ENCODE data around the gene RAB22A.

The RAB22A gene

DNA sequence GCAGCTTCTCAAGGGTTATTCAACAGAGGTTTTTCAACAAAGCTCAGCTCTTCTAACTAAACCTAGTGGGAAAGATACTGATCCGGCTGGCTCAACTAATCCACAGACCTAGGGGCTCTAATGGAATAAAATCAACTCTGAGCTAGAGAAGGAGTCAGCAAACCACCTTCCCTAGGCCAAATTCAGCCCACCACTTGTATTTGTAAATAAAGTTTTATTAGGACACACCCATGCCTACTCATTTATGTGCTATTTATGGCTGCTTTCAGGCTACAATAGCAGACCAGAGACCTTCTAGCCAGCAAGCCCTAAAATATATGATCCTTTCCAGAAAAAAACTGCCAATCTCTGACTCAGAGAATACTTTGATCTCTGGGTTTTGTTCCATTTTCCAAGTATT lies 6.0 kb upstream of the RAB22A start:
- DNase-seq, result no peak

GRCh38 chr20:58305061-58305460 lies 4.5 kb upstream of the RAB22A start:
- no peak for DNase-seq

DNA sequence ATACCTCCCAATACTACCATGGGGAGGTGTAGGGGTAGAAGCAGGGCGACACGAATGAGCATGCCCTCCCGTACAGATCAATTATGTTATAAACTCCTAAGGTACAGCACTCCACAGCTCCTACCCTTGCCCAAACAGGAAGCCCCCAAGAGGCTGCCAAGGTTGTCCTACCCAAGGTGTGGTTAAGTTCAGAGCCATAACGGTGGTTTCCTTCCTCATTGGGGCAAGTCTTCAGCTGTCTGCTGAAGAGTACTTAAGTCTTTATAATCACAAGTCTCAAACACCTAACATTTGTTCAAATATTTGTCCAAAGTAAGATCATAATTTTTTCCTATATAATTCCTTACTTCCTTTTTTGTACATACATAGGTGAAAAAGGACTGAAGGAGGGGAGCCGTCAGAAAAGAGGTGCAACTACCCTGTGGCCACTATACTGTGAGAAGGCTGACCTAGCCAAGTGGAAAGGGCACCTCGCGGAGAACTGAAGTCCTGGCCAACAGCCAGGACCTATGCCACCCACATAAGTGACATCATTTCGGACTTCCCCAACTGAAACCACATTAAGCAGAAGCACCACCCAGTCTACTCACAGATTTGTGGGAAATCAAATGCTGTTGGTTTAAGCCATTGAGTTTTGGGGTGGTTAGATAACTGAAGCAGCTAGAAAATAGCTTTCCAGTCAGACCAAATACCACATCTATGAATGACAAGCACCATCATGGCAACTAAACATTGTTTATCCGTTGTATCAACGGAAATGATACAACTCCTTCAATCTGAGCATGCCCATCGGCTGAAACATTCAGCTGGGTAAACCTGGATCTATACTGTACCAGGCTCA lies 2.9 kb upstream of the RAB22A start:
- DNase-seq, result peak; percentile 47 to 91 (median 69)

- DNase-seq, result no peak
Measured at GRCh38 chr20:58307270-58307669, 2.2 kb upstream of the RAB22A start.

GRCh38 chr20:58308290-58308679 lies 1.2 kb upstream of the RAB22A start:
- no peak for DNase-seq

DNA sequence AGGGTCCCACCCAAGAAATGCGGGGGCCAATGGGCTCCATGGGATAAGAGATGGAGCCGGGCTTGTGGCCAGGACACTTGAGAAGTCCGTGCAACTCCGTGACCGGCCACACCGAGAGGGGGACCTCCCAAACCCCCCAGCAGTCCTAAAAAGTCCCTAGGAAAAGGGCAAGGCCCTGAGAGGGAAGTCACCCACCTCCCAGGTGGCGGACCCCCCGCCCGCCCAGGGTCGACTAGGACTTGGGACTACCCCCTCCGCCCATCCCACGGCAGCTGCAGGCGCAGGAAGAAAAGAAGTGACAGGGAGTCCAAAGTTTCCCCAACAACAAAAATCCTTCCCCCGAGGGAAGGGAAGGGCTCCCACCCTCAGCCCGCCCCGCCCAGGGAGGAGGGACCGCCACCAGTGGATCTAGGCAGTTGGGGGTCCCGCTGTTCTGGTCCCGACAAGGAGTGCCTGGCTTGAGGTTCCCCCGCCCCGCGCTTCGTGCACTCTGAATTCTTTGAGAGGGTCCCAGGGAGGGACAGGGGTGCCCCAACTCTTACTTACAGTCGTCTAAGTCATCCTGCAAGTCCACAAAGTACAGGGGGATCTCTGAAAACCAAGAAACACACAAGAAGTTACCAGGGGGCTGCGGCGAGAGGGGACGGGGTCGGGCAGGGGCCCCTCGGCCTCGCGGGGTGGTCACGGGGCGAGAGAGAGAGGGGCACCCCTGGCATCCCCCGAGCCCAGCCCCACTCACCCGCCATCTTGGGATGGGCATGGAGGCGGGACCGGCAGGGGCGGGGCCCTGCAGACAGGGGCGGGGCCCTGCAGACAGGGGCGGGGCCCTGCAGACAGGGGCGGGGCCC lies 611 bp upstream of the RAB22A start:
- peak in 4 of 5 donors; percentile 41 to 51 (median 48) for DNase-seq

- DNase-seq, result peak in 1 of 5 donors; percentile 13
Measured at GRCh38 chr20:58310291-58310782, 822 bp downstream of the RAB22A start.

GRCh38 chr20:58312836-58313235 lies 3.3 kb downstream of the RAB22A start:
- DNase-seq, result peak in 1 of 5 donors; percentile 11

- peak in 1 of 5 donors; percentile 12 for DNase-seq
Measured at GRCh38 chr20:58313396-58313795, 3.9 kb downstream of the RAB22A start.

DNA sequence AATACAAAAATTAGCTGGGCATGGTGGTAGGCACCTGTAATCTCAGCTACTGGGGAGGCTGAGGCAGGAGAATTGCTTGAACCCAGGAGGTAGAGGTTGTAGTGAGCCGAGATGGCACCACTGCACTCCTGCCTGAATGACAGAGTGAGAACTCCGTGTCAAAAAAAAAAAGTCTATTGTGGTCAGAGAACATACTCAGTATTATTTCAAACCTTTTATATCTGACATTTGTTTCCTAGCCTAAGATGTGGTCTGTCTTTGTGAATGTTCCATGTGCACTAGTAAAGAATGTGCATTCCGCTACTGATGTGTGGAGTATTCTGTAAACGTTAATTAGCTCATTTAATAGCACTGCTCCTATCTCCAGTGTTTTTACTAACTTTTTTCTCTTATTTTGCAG lies 11.7 kb downstream of the RAB22A start:
- DNase-seq, result no peak

- DNase-seq, result no peak
Measured at GRCh38 chr20:58322083-58322482, 12.6 kb downstream of the RAB22A start.

DNA sequence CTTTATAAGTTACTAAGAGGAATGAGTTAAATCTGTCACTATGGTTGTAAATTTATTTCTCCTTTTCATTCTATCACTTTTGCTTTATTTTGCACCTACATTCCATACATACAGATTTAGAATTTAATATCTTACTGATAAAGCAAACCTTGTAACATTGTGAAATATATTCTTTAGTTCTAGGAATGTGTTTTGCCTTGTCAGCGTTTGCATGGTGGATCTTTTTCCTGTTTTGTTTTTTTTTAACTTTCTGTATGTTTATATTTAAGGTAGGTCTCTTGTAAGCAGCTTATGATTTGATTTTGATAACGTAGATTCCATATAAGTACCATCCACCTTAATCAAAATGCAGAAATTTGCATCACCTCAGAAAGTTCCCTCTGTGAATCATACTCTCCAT lies 16.4 kb downstream of the RAB22A start:
- no peak for DNase-seq

DNA sequence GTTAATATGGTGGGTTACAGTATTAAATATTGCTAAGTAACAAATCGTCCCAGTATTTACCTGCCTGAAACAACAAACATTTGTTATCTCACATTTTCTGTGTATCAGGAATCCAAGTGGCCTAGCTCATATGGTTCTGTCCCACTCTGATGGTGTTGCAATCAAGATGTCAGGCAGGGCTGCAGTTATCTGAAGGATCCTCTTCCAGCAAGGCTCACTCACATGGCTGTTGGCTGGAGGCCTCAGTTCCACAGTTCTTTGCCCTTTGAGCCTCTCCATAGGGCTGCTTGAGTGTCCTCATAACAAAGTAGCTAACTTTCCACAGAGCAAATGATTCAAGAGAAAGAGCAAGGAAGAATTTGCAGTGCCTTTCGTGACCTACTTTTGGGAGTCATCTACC lies 17.7 kb downstream of the RAB22A start:
- no peak for DNase-seq

DNA sequence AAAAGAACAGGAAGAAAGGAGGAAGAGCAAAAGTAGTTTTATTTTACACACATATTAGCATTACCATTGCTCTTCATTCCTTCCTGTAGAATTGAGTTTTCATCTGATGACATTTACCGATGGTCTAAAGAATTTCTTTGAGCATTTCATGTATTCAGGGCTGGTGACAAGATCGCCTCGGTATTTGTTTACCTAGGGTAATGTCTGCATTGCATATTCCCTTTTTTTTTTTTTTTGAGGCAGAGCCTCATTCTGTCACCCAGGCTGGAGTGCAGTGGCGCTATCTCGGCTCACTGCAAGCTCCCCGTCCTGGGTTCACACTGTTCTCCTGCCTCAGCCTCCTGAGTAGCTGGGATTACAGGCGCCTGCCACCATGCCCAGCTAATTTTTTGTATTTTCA lies 19.3 kb downstream of the RAB22A start:
- no peak for DNase-seq

DNA sequence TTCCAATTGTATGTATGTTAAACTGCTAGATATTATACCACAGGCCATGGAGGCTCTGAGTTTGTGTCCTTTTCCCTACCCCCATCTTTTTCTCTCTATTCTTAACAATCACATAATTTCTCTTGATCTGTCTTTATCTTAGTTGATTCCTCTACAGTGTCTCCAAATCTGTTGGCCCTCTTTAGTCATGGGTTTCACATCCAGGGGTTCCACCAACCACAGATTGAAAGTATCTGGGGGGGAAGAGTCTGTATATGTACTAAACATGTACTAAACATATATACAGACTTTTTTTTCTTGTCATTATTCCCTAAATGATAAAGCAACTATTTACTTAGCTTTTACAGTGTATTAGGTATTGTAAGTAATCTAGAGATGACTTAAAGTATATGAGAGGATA lies 20.2 kb downstream of the RAB22A start:
- no peak for DNase-seq

DNA sequence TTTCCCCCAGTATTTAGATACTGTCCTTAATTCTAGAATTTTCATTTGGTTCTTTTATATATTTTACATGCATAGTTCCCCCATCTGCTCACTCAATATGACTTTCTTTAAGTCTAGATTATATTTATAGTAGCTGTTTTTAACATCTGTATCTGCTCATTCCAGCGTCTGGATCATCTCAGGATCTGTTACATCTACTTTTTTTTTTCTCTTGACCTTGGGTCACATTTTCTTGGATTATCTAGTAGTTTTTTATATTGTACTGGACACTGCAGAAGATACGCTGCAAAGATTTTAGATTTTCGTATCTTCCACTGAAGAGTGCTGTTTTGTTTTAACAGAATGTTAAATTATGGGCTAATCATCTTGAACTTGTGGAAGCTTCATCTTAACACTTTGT lies 20.7 kb downstream of the RAB22A start:
- no peak for DNase-seq

DNA sequence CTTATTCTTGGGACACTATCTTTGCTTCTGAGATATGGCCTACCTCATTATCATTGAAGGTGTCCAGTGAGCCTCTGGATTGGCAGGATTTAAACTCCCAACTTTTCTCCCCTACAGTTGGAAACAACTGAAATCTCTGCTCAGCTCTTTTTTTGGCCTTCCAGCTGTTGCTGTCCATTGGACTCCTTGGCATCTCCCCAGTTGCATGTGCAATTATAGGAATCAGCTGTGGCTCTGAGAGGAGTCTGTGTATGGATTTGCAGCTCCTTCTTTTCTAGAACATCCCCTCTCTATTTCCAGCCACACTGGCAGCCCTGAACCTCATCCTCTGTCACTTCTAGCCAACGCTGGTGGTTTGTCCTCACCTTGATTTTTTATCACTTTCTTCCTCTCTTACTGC lies 21.2 kb downstream of the RAB22A start:
- no peak for DNase-seq

- no peak for DNase-seq
Measured at GRCh38 chr20:58331961-58332551, 22.5 kb downstream of the RAB22A start.

GRCh38 chr20:58339741-58340140 lies 30.2 kb downstream of the RAB22A start:
- DNase-seq, result no peak

DNA sequence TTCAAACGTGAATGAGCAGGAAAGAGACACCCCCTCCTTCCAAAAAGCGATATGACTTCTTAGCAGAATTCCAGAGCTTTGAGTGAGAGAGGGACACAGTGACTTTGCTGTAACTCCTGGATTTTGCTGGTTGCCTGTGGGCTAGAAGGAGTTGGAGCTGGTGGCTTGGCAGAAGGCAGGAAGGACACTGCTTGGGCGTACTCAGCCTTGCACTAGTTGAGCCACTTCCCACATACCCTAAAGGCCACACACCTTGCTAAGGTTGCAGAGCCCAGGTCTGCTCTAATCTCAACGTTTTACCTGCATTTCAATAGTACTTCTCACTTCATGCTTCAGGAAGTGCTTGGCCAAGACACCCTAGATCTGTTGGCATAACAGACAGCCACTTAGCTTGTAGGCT lies 30.6 kb downstream of the RAB22A start:
- no peak for DNase-seq

DNA sequence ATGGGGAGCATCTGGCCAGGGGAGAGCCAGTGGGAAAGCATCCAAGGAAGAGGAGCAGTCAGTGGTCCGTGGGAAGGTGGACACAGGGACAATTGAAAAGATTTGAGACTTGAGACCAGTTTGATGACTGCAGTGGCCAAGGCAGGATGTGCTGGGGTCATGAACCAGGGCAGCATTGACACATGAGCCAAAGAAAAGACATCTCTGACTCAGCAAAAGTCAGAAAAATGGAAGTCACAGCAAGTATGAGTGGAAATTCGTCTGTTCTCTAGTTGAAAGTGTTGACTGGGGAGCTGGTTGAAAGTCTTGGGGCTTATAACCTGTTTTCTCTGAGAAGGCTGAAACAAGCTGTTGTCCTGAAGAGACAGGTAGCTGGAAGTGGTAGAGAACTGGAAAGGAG lies 31.3 kb downstream of the RAB22A start:
- DNase-seq, result no peak

DNA sequence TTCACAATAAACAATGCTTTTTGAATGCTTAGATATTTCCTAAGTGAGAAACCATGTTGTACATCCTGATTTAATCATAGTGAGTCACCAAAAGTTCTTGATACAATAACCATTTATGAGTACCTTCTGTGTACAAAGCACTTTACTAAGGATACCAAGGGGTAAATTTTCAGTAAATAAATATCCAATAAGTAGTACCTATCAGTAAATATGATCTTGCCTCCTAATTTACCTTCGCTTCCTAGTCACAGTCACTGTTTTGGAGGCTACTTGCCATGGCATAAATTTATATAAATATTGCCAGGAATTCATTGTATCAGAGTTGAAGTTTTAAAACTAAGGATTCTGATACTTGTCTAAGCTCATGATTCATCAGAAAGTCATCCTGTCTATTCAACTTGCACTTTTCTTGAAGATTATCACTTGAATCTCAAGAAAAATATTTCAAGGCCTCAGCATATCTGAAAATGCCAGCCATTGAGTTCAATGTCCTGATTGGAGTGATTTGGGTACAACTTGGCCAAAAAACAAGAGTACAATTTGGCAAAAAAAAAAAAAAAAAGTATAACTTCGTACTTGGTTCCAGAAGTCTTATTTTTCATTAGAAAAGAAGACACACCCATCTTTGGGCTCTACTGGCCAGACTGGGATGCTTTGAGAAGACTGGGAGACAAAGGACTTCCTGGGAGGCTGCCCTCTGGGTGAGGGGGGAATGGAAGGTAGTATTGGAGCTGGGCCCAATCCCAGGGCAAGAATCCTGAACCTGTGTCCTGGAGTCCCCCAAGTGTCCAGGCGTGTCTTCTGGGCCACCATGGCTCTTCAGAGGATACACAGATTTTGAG lies 32.8 kb downstream of the RAB22A start:
- DNase-seq, result no peak
